GM12865 (cell line): ENCODE results near the gene NMT1.

Experiments used
- DNase-seq: peaks from one replicate; pipeline ENCODE4 v3.0.0; 2010; ENCODE audit warnings: low read depth
- H3K4me3 ChIP-seq: 2 replicates; pipeline ENCODE4 v1.5.1; 2011; ENCODE audit warnings: mild to moderate bottlenecking, low read depth, low read length, control low read depth
- CTCF ChIP-seq: IDR thresholded peaks from 2 replicates; pipeline ENCODE4 v1.5.1; 2011; ENCODE audit warnings: low read length, control low read depth, low read depth, inconsistent platforms; ENCODE audit not compliant: insufficient read depth; ENCODE audit errors: missing control alignments

NMT1 gene

GRCh38 chr17:45112559-45113423 lies 51.7 kb downstream of the NMT1 start:
- no peak overlapping the region for H3K4me3 ChIP-seq
- no peak for TF ChIP-seq CTCF

GRCh38 chr17:45113424-45113754 lies 52.3 kb downstream of the NMT1 start:
- TF ChIP-seq CTCF = no peak
- no peak for DNase-seq
- no peak overlapping the region for H3K4me3 ChIP-seq

More at GRCh38 chr17:45112559-45113423, 51.7 kb downstream of the NMT1 start:
- no peak for DNase-seq

- DNase-seq = no peak
These were observed 53.2 kb downstream of the NMT1 start for GRCh38 chr17:45114117-45114932.

GRCh38 chr17:45115015-45115625 lies 54.0 kb downstream of the NMT1 start:
- TF ChIP-seq CTCF = no peak
- no peak for DNase-seq
- no peak overlapping the region for H3K4me3 ChIP-seq

More at GRCh38 chr17:45114117-45114932, 53.2 kb downstream of the NMT1 start:
- TF ChIP-seq CTCF = no peak
- no peak overlapping the region for H3K4me3 ChIP-seq

GRCh38 chr17:45115871-45116270 lies 54.8 kb downstream of the NMT1 start:
- DNase-seq = no peak
- H3K4me3 ChIP-seq = no peak overlapping the region
- no peak for TF ChIP-seq CTCF

GRCh38 chr17:45116434-45117016 lies 55.4 kb downstream of the NMT1 start:
- TF ChIP-seq CTCF = no peak
- no peak for DNase-seq
- H3K4me3 ChIP-seq = no peak overlapping the region
